SU-DHL-6 (cell line): ENCODE data around the gene FBXO44.

Experiments used
- EZH2phosphoT487 ChIP-seq: fragments of 200-600 bp; sonication (generic), shearing (Covaris generic); conservative IDR thresholded peaks from 2 replicates; pipeline ENCODE4 v1.6.1; 2018; ENCODE audit warnings: mild to moderate bottlenecking, antibody characterized with exemption, low read length, moderate library complexity, mixed read lengths
- TF ChIP-seq, protein P1 (sequence below): fragments of 200-600 bp; sonication (generic); IDR thresholded peaks from one replicate; pipeline ENCODE4 v1.5.1; 2017; ENCODE audit warnings: antibody characterized with exemption, mild to moderate bottlenecking, low read length, moderate library complexity; ENCODE audit not compliant: insufficient read depth, poor library complexity, severe bottlenecking

DNA sequence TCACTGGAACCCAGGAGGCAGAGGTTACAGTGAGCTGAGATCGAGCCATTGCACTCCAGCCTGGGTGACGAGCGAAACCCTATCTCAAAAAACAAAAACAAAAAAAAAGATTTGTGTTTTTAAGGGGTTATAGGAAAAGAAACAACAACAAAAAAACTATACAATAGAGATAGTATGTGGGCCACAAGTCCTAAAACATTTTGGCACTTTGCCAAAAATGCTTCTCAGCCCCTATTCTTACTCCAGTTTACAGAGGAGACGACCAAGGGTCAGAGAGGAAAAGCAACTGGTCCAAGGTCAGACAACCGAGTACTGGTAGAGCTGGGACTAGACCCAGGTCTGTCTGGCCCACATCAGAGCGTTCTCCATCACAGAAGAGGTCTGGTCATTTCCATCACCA lies 3.0 kb downstream of the FBXO44 start:
- TF ChIP-seq, protein P1, sequence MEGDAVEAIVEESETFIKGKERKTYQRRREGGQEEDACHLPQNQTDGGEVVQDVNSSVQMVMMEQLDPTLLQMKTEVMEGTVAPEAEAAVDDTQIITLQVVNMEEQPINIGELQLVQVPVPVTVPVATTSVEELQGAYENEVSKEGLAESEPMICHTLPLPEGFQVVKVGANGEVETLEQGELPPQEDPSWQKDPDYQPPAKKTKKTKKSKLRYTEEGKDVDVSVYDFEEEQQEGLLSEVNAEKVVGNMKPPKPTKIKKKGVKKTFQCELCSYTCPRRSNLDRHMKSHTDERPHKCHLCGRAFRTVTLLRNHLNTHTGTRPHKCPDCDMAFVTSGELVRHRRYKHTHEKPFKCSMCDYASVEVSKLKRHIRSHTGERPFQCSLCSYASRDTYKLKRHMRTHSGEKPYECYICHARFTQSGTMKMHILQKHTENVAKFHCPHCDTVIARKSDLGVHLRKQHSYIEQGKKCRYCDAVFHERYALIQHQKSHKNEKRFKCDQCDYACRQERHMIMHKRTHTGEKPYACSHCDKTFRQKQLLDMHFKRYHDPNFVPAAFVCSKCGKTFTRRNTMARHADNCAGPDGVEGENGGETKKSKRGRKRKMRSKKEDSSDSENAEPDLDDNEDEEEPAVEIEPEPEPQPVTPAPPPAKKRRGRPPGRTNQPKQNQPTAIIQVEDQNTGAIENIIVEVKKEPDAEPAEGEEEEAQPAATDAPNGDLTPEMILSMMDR, result no peak
- no peak for TF ChIP-seq EZH2phosphoT487
